Mammary epithelial cell (primary cell): ENCODE results near the gene NPVF.

ENCODE experiments used
- EZH2 ChIP-seq: IDR thresholded peaks from 2 replicates; pipeline ENCODE4 v1.6.1; 2012; ENCODE audit warnings: low read length, inconsistent platforms, borderline replicate concordance
- TF ChIP-seq, protein P1 (sequence below), 2 donors: IDR thresholded peaks in 1 of 2; conservative IDR thresholded peaks in 1 of 2; 2 replicates each; pipeline ENCODE4 v1.5.1; 2011 to 2012; ENCODE audit warnings: inconsistent platforms in 2 of 2, low read length in 2 of 2, mild to moderate bottlenecking in 2 of 2, control low read depth in 1 of 2, low read depth in 1 of 2; ENCODE audit not compliant: insufficient read depth in 1 of 2; ENCODE audit errors: extremely low read depth in 1 of 2

DNA sequence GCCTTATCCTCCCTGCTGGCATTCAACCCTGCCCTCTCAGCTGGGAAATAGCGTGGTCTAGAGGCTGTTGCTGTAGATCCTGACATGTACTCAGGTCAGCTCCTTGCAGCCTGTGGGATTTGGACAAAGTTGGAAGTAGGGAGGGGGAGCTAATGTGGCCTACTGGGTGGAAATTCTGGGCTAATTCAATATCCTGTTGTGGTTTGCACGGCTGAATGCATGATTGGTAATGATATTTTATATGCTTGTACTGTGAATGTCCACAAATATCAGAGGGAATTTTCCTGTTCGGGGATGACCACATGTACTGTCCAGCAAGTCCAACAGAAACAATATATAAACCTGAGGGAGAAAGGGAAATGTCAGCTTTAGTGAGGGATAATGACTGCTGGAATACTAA is 22.1 kb upstream of the NPVF start:
- TF ChIP-seq, protein P1, sequence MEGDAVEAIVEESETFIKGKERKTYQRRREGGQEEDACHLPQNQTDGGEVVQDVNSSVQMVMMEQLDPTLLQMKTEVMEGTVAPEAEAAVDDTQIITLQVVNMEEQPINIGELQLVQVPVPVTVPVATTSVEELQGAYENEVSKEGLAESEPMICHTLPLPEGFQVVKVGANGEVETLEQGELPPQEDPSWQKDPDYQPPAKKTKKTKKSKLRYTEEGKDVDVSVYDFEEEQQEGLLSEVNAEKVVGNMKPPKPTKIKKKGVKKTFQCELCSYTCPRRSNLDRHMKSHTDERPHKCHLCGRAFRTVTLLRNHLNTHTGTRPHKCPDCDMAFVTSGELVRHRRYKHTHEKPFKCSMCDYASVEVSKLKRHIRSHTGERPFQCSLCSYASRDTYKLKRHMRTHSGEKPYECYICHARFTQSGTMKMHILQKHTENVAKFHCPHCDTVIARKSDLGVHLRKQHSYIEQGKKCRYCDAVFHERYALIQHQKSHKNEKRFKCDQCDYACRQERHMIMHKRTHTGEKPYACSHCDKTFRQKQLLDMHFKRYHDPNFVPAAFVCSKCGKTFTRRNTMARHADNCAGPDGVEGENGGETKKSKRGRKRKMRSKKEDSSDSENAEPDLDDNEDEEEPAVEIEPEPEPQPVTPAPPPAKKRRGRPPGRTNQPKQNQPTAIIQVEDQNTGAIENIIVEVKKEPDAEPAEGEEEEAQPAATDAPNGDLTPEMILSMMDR (conservative IDR thresholded peaks at IDR 0.05 in 1 of 2, IDR thresholded peaks at IDR 0.05 in 1 of 2; ENCODE audit: extremely low read depth in 1 of 2, insufficient read depth in 1 of 2, low read depth in 1 of 2, low read length in 2 of 2), result no peak
- no peak for TF ChIP-seq EZH2
